VCaP (cell line): ENCODE measurements around the gene VEZF1.
A peak's percentile ranks its signal among the peaks of the same experiment; 100 is the strongest.

Experiments used
- H3K27ac ChIP-seq: fragments of 450-650 bp; 2 replicates; pipeline ENCODE4 v1.5.1; 2017
- CTCF ChIP-seq: fragments of 450-650 bp; conservative IDR thresholded peaks from 2 replicates; pipeline ENCODE4 v1.5.1; 2017; ENCODE audit warnings: mild to moderate bottlenecking, moderate library complexity

The VEZF1 gene

GRCh38 chr17:57987581-57988300 lies at the start of gene VEZF1:
Gene VEZF1 (minus strand): TSS chr17:57988254. CDS start chr17:57988111, 143 bp downstream.
- TF ChIP-seq CTCF: no peak
- H3K27ac ChIP-seq: peak within 1 kb of the TSS; percentile 98

DNA sequence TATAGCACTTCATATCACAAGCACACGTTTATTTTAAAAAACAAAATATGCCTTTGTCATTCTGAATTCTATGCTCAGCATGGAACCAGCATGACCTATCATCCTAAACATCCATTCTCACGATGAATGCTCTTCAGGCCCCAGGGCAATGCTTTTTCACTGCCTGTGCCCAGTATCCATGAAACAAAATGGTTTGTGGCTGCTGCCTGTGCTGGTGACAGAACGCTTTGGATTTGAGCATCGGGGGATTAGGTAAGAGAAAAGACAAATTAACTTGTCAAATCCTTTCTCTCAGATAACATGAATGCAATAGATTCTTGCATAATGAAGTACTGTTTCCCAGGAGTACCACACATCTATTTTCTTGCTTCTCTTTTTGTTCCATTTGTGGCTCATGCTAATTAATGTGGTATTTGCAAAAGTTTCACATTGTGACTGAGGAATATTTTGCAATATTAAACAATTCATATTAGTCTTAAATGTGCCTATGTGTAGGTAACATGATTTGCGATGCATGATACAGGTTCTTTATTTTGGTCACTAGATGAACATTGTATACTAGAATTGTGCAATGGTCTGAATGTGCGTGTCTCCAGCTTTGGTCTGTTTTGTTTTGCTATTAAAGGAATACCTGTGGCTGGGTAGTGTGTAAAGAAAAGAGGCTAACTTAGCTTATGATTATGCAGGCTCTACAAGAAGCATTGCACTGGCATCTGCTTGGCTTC lies 44.8 kb upstream of the VEZF1 start:
- no peak overlapping the region for H3K27ac ChIP-seq
- TF ChIP-seq CTCF: no peak

DNA sequence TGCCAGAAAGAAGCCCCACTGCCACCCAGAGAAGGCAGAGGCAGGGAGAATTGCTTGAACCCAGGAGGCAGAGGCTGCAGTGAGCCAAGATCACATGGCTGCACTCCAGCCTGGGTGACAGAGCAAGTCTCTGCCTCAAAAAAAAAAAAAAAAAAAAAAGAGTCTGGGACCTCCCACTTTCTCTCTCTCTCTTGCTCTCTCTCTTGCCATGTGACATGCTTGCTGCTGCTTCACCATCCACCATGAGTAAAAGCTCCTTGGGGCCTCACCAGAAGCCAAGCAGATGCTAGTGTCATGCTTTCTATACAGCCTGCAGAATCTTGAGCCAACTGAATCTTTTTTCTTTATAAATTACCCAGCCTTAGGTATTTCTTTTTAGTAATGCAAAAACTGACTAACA lies 40.5 kb upstream of the VEZF1 start:
- no peak for TF ChIP-seq CTCF
- no peak overlapping the region for H3K27ac ChIP-seq

- no peak for TF ChIP-seq CTCF
- peak overlapping the region; percentile 94; the same call in 1 of the 2 replicates for H3K27ac ChIP-seq
These were observed 32.3 kb upstream of the VEZF1 start for GRCh38 chr17:58020401-58020800.

- no peak overlapping the region for H3K27ac ChIP-seq
- TF ChIP-seq CTCF: no peak
These were observed 31.5 kb upstream of the VEZF1 start for GRCh38 chr17:58019521-58019920.

- TF ChIP-seq CTCF: no peak
These were observed 31.0 kb upstream of the VEZF1 start for GRCh38 chr17:58019039-58019438.

GRCh38 chr17:58010067-58010799 lies 22.2 kb upstream of the VEZF1 start:
- no peak for TF ChIP-seq CTCF
- H3K27ac ChIP-seq: no peak overlapping the region

More at GRCh38 chr17:58019039-58019438, 31.0 kb upstream of the VEZF1 start:
- H3K27ac ChIP-seq: no peak overlapping the region
